Nephron progenitor cell (in vitro differentiated cells): ENCODE results near the gene ANTXR1.

Experiments used
- DNase-seq: peaks from one replicate; pipeline ENCODE4 v3.0.0; 2021
- H3K27ac Mint-ChIP-seq: 2 replicates; pipeline ENCODE4 v1.8.0; 2021; ENCODE audit warnings: mild to moderate bottlenecking, moderate library complexity, mixed read lengths
- H3K27me3 Mint-ChIP-seq: 2 replicates; pipeline ENCODE4 v1.8.0; 2021; ENCODE audit warnings: mild to moderate bottlenecking, low read depth, mixed read lengths; ENCODE audit not compliant: poor library complexity
- H3K36me3 Mint-ChIP-seq: 2 replicates; pipeline ENCODE4 v1.8.0; 2021; ENCODE audit warnings: low read depth, mixed read lengths
- H3K4me1 Mint-ChIP-seq: 2 replicates; pipeline ENCODE4 v1.8.0; 2021; ENCODE audit warnings: mixed read lengths
- H3K4me3 Mint-ChIP-seq: 2 replicates; pipeline ENCODE4 v1.8.0; 2021; ENCODE audit warnings: mild to moderate bottlenecking, moderate library complexity, mixed read lengths
- H3K9me3 Mint-ChIP-seq: 2 replicates; pipeline ENCODE4 v1.8.0; 2021; ENCODE audit warnings: mild to moderate bottlenecking, moderate library complexity, mixed read lengths
- TF ChIP-seq, protein P1 (sequence below): fragments of 200-600 bp; sonication (generic); IDR thresholded peaks from 2 replicates; pipeline ENCODE4 v1.5.0; 2021; ENCODE audit warnings: antibody characterized with exemption

The ANTXR1 gene

GRCh38 chr2:69291004-69291650, 278.1 kb downstream of the ANTXR1 start:
- no peak for DNase-seq
- TF ChIP-seq, protein P1, sequence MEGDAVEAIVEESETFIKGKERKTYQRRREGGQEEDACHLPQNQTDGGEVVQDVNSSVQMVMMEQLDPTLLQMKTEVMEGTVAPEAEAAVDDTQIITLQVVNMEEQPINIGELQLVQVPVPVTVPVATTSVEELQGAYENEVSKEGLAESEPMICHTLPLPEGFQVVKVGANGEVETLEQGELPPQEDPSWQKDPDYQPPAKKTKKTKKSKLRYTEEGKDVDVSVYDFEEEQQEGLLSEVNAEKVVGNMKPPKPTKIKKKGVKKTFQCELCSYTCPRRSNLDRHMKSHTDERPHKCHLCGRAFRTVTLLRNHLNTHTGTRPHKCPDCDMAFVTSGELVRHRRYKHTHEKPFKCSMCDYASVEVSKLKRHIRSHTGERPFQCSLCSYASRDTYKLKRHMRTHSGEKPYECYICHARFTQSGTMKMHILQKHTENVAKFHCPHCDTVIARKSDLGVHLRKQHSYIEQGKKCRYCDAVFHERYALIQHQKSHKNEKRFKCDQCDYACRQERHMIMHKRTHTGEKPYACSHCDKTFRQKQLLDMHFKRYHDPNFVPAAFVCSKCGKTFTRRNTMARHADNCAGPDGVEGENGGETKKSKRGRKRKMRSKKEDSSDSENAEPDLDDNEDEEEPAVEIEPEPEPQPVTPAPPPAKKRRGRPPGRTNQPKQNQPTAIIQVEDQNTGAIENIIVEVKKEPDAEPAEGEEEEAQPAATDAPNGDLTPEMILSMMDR: no peak
- no peaks in the 10 kb centered on the region for H3K9me3 Mint-ChIP-seq

DNA sequence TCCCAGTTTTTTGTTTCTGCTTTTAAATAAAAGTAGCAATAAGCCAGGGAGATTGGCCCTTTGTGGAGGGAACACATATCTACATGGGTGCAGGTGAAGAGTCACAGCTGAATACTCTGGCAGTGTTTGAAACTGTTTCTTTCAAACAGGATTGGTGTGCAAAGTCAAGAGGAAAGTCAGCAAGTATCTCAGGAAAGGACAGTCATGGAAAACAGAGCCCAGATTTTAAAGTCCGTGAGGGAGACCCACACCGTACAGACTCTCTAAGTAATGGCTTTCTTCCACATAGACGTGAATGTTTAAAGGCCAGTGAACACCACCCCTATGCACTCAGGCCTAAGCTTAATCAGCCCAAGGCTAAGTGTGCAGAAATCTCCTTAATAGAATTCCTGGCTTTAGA, 278.7 kb downstream of the ANTXR1 start:
- TF ChIP-seq, protein P1: no peak
- DNase-seq: no peak
- H3K4me3 Mint-ChIP-seq: no peak overlapping the region
- no peaks in the 10 kb centered on the region for H3K9me3 Mint-ChIP-seq
- no peaks in the 10 kb centered on the region for H3K4me1 Mint-ChIP-seq
- peaks cover 15% of the 10 kb centered on the region for H3K27me3 Mint-ChIP-seq
- no peaks in the 10 kb centered on the region for H3K36me3 Mint-ChIP-seq
- no peak overlapping the region for H3K27ac Mint-ChIP-seq

More at GRCh38 chr2:69291004-69291650, 278.1 kb downstream of the ANTXR1 start:
- Mint-ChIP-seq H3K4me1 (no peaks in the 10 kb centered on the region), H3K4me3 (no peak overlapping the region), H3K27me3 (peaks cover 15% of the 10 kb centered on the region), H3K27ac (no peak overlapping the region), H3K36me3 (no peaks in the 10 kb centered on the region)

GRCh38 chr2:69292256-69292655, 279.3 kb downstream of the ANTXR1 start:
- H3K27me3 Mint-ChIP-seq: peaks cover 15% of the 10 kb centered on the region
- TF ChIP-seq, protein P1: no peak
- no peak overlapping the region for H3K4me3 Mint-ChIP-seq
- H3K36me3 Mint-ChIP-seq: no peaks in the 10 kb centered on the region
- H3K27ac Mint-ChIP-seq: no peak overlapping the region
- no peaks in the 10 kb centered on the region for H3K4me1 Mint-ChIP-seq
- no peak for DNase-seq
- no peaks in the 10 kb centered on the region for H3K9me3 Mint-ChIP-seq

- Mint-ChIP-seq H3K4me3 (no peak overlapping the region), H3K27me3 (peaks cover 18% of the 10 kb centered on the region), H3K27ac (no peak overlapping the region), H3K36me3 (no peaks in the 10 kb centered on the region), H3K9me3 (no peaks in the 10 kb centered on the region), H3K4me1 (no peaks in the 10 kb centered on the region)
- TF ChIP-seq, protein P1: no peak
- DNase-seq: no peak
Observed at GRCh38 chr2:69296421-69296820, 283.4 kb downstream of the ANTXR1 start.

- H3K27ac Mint-ChIP-seq: no peak overlapping the region
- H3K9me3 Mint-ChIP-seq: no peaks in the 10 kb centered on the region
- H3K4me1 Mint-ChIP-seq: no peaks in the 10 kb centered on the region
- DNase-seq: no peak
- TF ChIP-seq, protein P1: no peak
- no peak overlapping the region for H3K4me3 Mint-ChIP-seq
- H3K36me3 Mint-ChIP-seq: no peaks in the 10 kb centered on the region
- peaks cover 17% of the 10 kb centered on the region for H3K27me3 Mint-ChIP-seq
Observed at GRCh38 chr2:69297216-69297615, 284.2 kb downstream of the ANTXR1 start.

DNA sequence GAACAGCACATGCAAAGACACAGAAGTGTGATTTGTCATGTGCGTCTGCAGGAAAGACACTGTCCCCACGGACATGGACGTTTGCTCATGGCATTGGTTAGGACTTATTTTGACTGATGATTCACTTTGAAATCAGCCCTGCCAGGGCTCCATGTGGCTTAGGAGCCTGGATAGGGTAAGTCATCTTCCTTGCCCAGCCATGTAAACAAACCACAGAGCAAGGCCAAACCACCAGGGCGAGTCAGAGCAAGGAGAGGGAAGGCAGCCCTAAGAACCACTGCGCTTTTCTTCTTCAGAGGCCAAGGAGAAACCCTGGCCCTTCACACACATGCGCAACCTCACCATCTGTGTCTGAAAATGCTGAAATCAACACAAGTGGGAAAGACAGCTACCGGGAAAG, 285.3 kb downstream of the ANTXR1 start:
- Mint-ChIP-seq H3K36me3 (no peaks in the 10 kb centered on the region), H3K4me1 (no peaks in the 10 kb centered on the region), H3K4me3 (no peak overlapping the region), H3K27ac (peak overlapping the region; percentile 73), H3K27me3 (peaks cover 18% of the 10 kb centered on the region), H3K9me3 (peaks cover 5% of the 10 kb centered on the region)
- DNase-seq: no peak
- TF ChIP-seq, protein P1: no peak
